GM03348 (cell line): ENCODE results near the gene KCNH8.
A peak's percentile ranks its signal among the peaks of the same experiment; 100 is the strongest.

Experiments used
- DNase-seq: peaks from one replicate; pipeline ENCODE4 v3.0.0; 2012; ENCODE audit warnings: low spot score

Gene KCNH8

GRCh38 chr3:19250959-19251610, 102.8 kb downstream of the KCNH8 start:
- no peak for DNase-seq

GRCh38 chr3:19254189-19254588, 105.9 kb downstream of the KCNH8 start:
- DNase-seq, result no peak

GRCh38 chr3:19254784-19255338, 106.6 kb downstream of the KCNH8 start:
- no peak for DNase-seq

GRCh38 chr3:19256313-19256712, 108.0 kb downstream of the KCNH8 start:
- no peak for DNase-seq

- no peak for DNase-seq
These were observed 115.3 kb downstream of the KCNH8 start for GRCh38 chr3:19263606-19264005.

GRCh38 chr3:19264424-19264823, 116.1 kb downstream of the KCNH8 start:
- no peak for DNase-seq

GRCh38 chr3:19267040-19267439, 118.7 kb downstream of the KCNH8 start:
- no peak for DNase-seq

- DNase-seq, result no peak
These were observed 122.2 kb downstream of the KCNH8 start for GRCh38 chr3:19270481-19270880.

GRCh38 chr3:19272296-19272695, 124.0 kb downstream of the KCNH8 start:
- DNase-seq, result no peak

GRCh38 chr3:19273091-19273490, 124.8 kb downstream of the KCNH8 start:
- no peak for DNase-seq

- DNase-seq, result no peak
These were observed 126.3 kb downstream of the KCNH8 start for GRCh38 chr3:19274576-19274975.

- DNase-seq, result no peak
These were observed 136.7 kb downstream of the KCNH8 start for GRCh38 chr3:19284974-19285373.

GRCh38 chr3:19293295-19293694, 145.0 kb downstream of the KCNH8 start:
- DNase-seq, result no peak

GRCh38 chr3:19295208-19295607, 146.9 kb downstream of the KCNH8 start:
- DNase-seq, result no peak

GRCh38 chr3:19331931-19332330, 183.6 kb downstream of the KCNH8 start:
- DNase-seq, result no peak

- no peak for DNase-seq
These were observed 185.8 kb downstream of the KCNH8 start for GRCh38 chr3:19334120-19334519.

GRCh38 chr3:19338769-19339168, 190.5 kb downstream of the KCNH8 start:
- no peak for DNase-seq

GRCh38 chr3:19342389-19342788, 194.1 kb downstream of the KCNH8 start:
- DNase-seq, result no peak

GRCh38 chr3:19346759-19347158, 198.4 kb downstream of the KCNH8 start:
- no peak for DNase-seq

- DNase-seq, result no peak
These were observed 199.4 kb downstream of the KCNH8 start for GRCh38 chr3:19347671-19348070.

GRCh38 chr3:19348500-19348899, 200.2 kb downstream of the KCNH8 start:
- no peak for DNase-seq

- peak; percentile 19 for DNase-seq
These were observed 200.7 kb downstream of the KCNH8 start for GRCh38 chr3:19348941-19349564.

- DNase-seq, result no peak
These were observed 209.6 kb downstream of the KCNH8 start for GRCh38 chr3:19357947-19358346.

GRCh38 chr3:19363071-19363470, 214.8 kb downstream of the KCNH8 start:
- no peak for DNase-seq
